K562 (cell line): ENCODE results near the gene SHC1. TPM values are rescaled to one million over a fixed set of nuclear protein-coding genes. Genes with fewer than 3 reads are reported as not detected.

Experiments used
- IRF2 ChIP-seq: sonication (generic); formaldehyde crosslinking; IDR thresholded peaks from 2 replicates; pipeline ENCODE4 v1.8.1; 2022; ENCODE audit warnings: mild to moderate bottlenecking, missing genetic modification reagents
- RCOR1 ChIP-seq, 2 experiments: IDR thresholded peaks; 2 replicates each; pipeline ENCODE4 v1.6.1; 2012; ENCODE audit warnings: low read depth in 2 of 2, low read length in 2 of 2, borderline replicate concordance in 1 of 2, improper control_type of control experiment in 1 of 2
- REST ChIP-seq, 2 experiments: fragments of 450-650 bp; formaldehyde crosslinking in 1 of 2; IDR thresholded peaks; 2 replicates each; pipeline versions ENCODE4 v1.4.0 to v1.6.1; 2014 to 2020; ENCODE audit warnings: mild to moderate bottlenecking in 2 of 2, borderline replicate concordance in 1 of 2, low read depth in 1 of 2
- polyA plus RNA-seq, 8 experiments: library from polyadenylated mRNA; depleted of rRNA in 4 of 8; stranded (reverse) in 5 of 8; unstranded in 3 of 8; fragments of >200 nt; fragmentation: Nextera tagmentation in 2 of 8; fragmentation: Illumina TruSeq in 1 of 8; extraction: Ambion mirVana in 2 of 8; extraction: Trizol in 1 of 8; gene quantifications; 2 replicates each; pipeline versions ENCODE4 v1.2.1 to v1.2.3, GENCODE V29; 2011 to 2014; ENCODE audit warnings: inconsistent platforms in 1 of 8, missing spikeins in 1 of 8
- total RNA-seq, 7 experiments: library from RNA; depleted of rRNA in 6 of 7; stranded (reverse); fragments of >200 nt in 6 of 7; fragmentation: Illumina TruSeq in 2 of 7; extraction: Trizol in 2 of 7; gene quantifications; 2 replicates each; pipeline versions ENCODE4 v1.2.1 to v1.2.3, GENCODE V29; 2011 to 2021; ENCODE audit warnings: low replicate concordance in 1 of 7

Gene SHC1
- total and polyA plus RNA-seq, 9 of the 15 experiments (the other 6 are each of a cell fraction or from before 2014, with no cell fraction given) = 4.1 to 113 (median 51.9) TPM

GRCh38 chr1:154988058-154988954 is 17.8 kb upstream of the SHC1 start (continued):
- TF ChIP-seq REST (IDR thresholded peaks at IDR 0.05; ENCODE audit: borderline replicate concordance) (peak; percentile 19; the same call in 1 of the 2 replicates), REST (CRISPR knock-in tag; IDR thresholded peaks at IDR 0.05; ENCODE audit: low read depth) (no peak), RCOR1 (IDR thresholded peaks at IDR 0.05; ENCODE audit: borderline replicate concordance in 1 of 2, low read depth in 2 of 2, low read length in 2 of 2) (0 out of 4 replicates have a peak, but pooled peaks of 1 of the 2 experiments have one; percentile 11), IRF2 (CRISPR knock-in tag) (no peak)
